ENCODE data around the gene UBE2J1.

- no peak for TF ChIP-seq ATOH8 (CRISPR knock-in tag; IDR thresholded peaks at IDR 0.05; ENCODE audit: low read depth)
- TF ChIP-seq CTCF (IDR thresholded peaks at IDR 0.05), result no peak
- TF ChIP-seq POLR2AphosphoS2 (conservative IDR thresholded peaks at IDR 0.05; ENCODE audit: low read length), result no peak
- no peak for TF ChIP-seq SREBF2 (IDR thresholded peaks at IDR 0.05)
Measured at GRCh38 chr6:89291256-89291819, 61.2 kb downstream of the UBE2J1 start.
